Middle frontal gyrus (tissue), 1 donor: ENCODE measurements around the gene GLT1D1.

Source experiments
- DNase-seq: peaks from one replicate; pipeline ENCODE4 v3.0.0-alpha.2; 2015; ENCODE audit warnings: low spot score; ENCODE audit errors: extremely low spot score

The GLT1D1 gene

GRCh38 chr12:128961957-128962356 is 108.7 kb downstream of the GLT1D1 start:
- DNase-seq = no peak

- DNase-seq = no peak
Observed at GRCh38 chr12:128966203-128966810, 113.0 kb downstream of the GLT1D1 start.

- no peak for DNase-seq
Observed at GRCh38 chr12:128968668-128969067, 115.4 kb downstream of the GLT1D1 start.

GRCh38 chr12:128969480-128970055 is 116.3 kb downstream of the GLT1D1 start:
- DNase-seq = peak; percentile 31

GRCh38 chr12:128970110-128970509 is 116.8 kb downstream of the GLT1D1 start:
- DNase-seq = no peak

GRCh38 chr12:128970941-128971340 is 117.7 kb downstream of the GLT1D1 start:
- DNase-seq = no peak

GRCh38 chr12:128971802-128972201 is 118.5 kb downstream of the GLT1D1 start:
- no peak for DNase-seq

- DNase-seq = no peak
Observed at GRCh38 chr12:128973883-128974681, 120.8 kb downstream of the GLT1D1 start.

GRCh38 chr12:128974881-128975280 is 121.6 kb downstream of the GLT1D1 start:
- DNase-seq = no peak

- no peak for DNase-seq
Observed at GRCh38 chr12:128976120-128976738, 123.0 kb downstream of the GLT1D1 start.

- no peak for DNase-seq
Observed at GRCh38 chr12:128977441-128977840, 124.2 kb downstream of the GLT1D1 start.

GRCh38 chr12:128978067-128978466 is 124.8 kb downstream of the GLT1D1 start:
- no peak for DNase-seq

- DNase-seq = no peak
Observed at GRCh38 chr12:128980623-128981022, 127.3 kb downstream of the GLT1D1 start.

- DNase-seq = no peak
Observed at GRCh38 chr12:128981971-128982533, 128.8 kb downstream of the GLT1D1 start.

- DNase-seq = no peak
Observed at GRCh38 chr12:128982933-128983332, 129.7 kb downstream of the GLT1D1 start.

- DNase-seq = no peak
Observed at GRCh38 chr12:128983371-128983770, 130.1 kb downstream of the GLT1D1 start.

GRCh38 chr12:128986957-128987356 is 133.7 kb downstream of the GLT1D1 start:
- DNase-seq = no peak

- no peak for DNase-seq
Observed at GRCh38 chr12:128989287-128989686, 136.0 kb downstream of the GLT1D1 start.

- DNase-seq = no peak
Observed at GRCh38 chr12:128991716-128992115, 138.4 kb downstream of the GLT1D1 start.

- DNase-seq = no peak
Observed at GRCh38 chr12:128992116-128992515, 138.8 kb downstream of the GLT1D1 start.

- no peak for DNase-seq
Observed at GRCh38 chr12:128992550-128992949, 139.3 kb downstream of the GLT1D1 start.

- no peak for DNase-seq
Observed at GRCh38 chr12:128994856-128995255, 141.6 kb downstream of the GLT1D1 start.
